SK-N-SH (cell line): ENCODE measurements around the gene BRINP3. TPM values are rescaled to one million over a fixed set of nuclear protein-coding genes. Genes with fewer than 3 reads are reported as not detected.

Experiments
- CTCF ChIA-PET: fragments of 300-600, 350-600 bp; formaldehyde crosslinking; extraction: SDS; loops from one replicate; lab custom pipeline; 2021; lab: Yijun Ruan, JAX
- POLR2A ChIA-PET: fragments of 350-600 bp; sonication (Branson Sonifier 250); formaldehyde crosslinking; extraction: SDS; loops from one replicate; lab custom pipeline; 2020; ENCODE audit warnings: antibody characterized with exemption, inconsistent platforms; lab: Yijun Ruan, JAX
- DNase-seq: peaks from one replicate; pipeline ENCODE4 v3.0.0; 2012
- H2AFZ ChIP-seq: fragments of 200-600 bp; sonication (generic); 2 replicates; pipeline ENCODE4 v1.8.1; 2016; ENCODE audit warnings: antibody characterized with exemption, mild to moderate bottlenecking, low read depth
- H3F3A ChIP-seq: fragments of 200-600 bp; sonication (generic); replicated peaks from 2 replicates; pipeline ENCODE3; 2016; ENCODE audit warnings: antibody characterized with exemption, mild to moderate bottlenecking; ENCODE audit not compliant: insufficient read depth
- H3K27ac ChIP-seq, 2 experiments: fragments of 200-500 bp in 1 of 2; fragments of 200-600 bp in 1 of 2; sonication (Bioruptor generic) in 1 of 2; sonication (generic), shearing (Covaris generic) in 1 of 2; 2 replicates each; pipeline versions ENCODE4 v1.5.1 to v1.6.1; 2014 to 2016; ENCODE audit warnings: low read depth in 2 of 2, inconsistent platforms in 1 of 2, low read length in 1 of 2, mild to moderate bottlenecking in 1 of 2, mixed read lengths in 1 of 2
- H3K27me3 ChIP-seq: fragments of 200-600 bp; sonication (generic), shearing (Covaris generic); 2 replicates; pipeline ENCODE4 v1.6.1; 2016; ENCODE audit warnings: mixed run types; ENCODE audit not compliant: insufficient read depth
- H3K36me3 ChIP-seq, 2 experiments: fragments of 200-500 bp in 1 of 2; fragments of 200-600 bp in 1 of 2; sonication (Bioruptor generic) in 1 of 2; sonication (generic) in 1 of 2; replicated peaks in 1 of 2; 2 replicates each; pipeline versions ENCODE3 to v1.5.1; 2014 to 2016; ENCODE audit warnings: low read length in 1 of 2, mild to moderate bottlenecking in 1 of 2; ENCODE audit not compliant: insufficient read depth in 2 of 2, control insufficient read depth in 1 of 2
- H3K4me1 ChIP-seq, 2 experiments: fragments of 200-500 bp in 1 of 2; fragments of 200-600 bp in 1 of 2; sonication (Bioruptor generic) in 1 of 2; sonication (generic), shearing (Covaris generic) in 1 of 2; 2 replicates each; pipeline versions ENCODE4 v1.5.1 to v1.6.1; 2014 to 2016; ENCODE audit warnings: low read depth in 1 of 2, low read length in 1 of 2, mixed run types in 1 of 2; ENCODE audit not compliant: insufficient read depth in 2 of 2, control insufficient read depth in 1 of 2
- H3K4me2 ChIP-seq: fragments of 200-600 bp; sonication (generic), shearing (Covaris generic); 2 replicates; pipeline ENCODE4 v1.6.1; 2017; ENCODE audit warnings: mixed run types
- H3K4me3 ChIP-seq, 2 experiments: fragments of 200-500 bp in 1 of 2; fragments of 200-600 bp in 1 of 2; sonication (Bioruptor generic) in 1 of 2; sonication (generic), shearing (Covaris generic) in 1 of 2; 2 replicates each; pipeline versions ENCODE4 v1.5.1 to v1.8.1; 2014 to 2016; ENCODE audit warnings: low read depth in 2 of 2, inconsistent platforms in 1 of 2, low read length in 1 of 2, mild to moderate bottlenecking in 1 of 2, mixed read lengths in 1 of 2, moderate library complexity in 1 of 2
- H3K79me2 ChIP-seq: fragments of 200-600 bp; sonication (generic); 2 replicates; pipeline ENCODE4 v1.8.1; 2017; ENCODE audit warnings: mild to moderate bottlenecking; ENCODE audit not compliant: insufficient read depth
- H3K9ac ChIP-seq: fragments of 200-600 bp; sonication (generic); 2 replicates; pipeline ENCODE4 v1.6.1; 2017; ENCODE audit warnings: mixed run types
- H3K9me2 ChIP-seq: fragments of 200-600 bp; sonication (generic); 2 replicates; pipeline ENCODE4 v1.6.1; 2017; ENCODE audit warnings: mixed run types
- H3K9me3 ChIP-seq: fragments of 200-600 bp; sonication (generic); 2 replicates; pipeline ENCODE4 v1.6.1; 2017; ENCODE audit warnings: mixed run types, mild to moderate bottlenecking, moderate library complexity
- H4K20me1 ChIP-seq: fragments of 200-600 bp; sonication (generic); 2 replicates; pipeline ENCODE4 v1.6.1; 2017; ENCODE audit warnings: mild to moderate bottlenecking, mixed run types; ENCODE audit not compliant: insufficient read depth
- ELF1 ChIP-seq: IDR thresholded peaks from 2 replicates; pipeline ENCODE4 v1.4.0; 2012
- FOSL2 ChIP-seq: IDR thresholded peaks from 2 replicates; pipeline ENCODE4 v1.4.0; 2012; ENCODE audit warnings: low read depth, mild to moderate bottlenecking, moderate library complexity, borderline replicate concordance
- FOXJ3 ChIP-seq: sonication (generic); formaldehyde crosslinking; IDR thresholded peaks from 2 replicates; pipeline ENCODE4 v1.5.1; 2020; ENCODE audit warnings: mild to moderate bottlenecking, missing genetic modification reagents
- FOXM1 ChIP-seq: IDR thresholded peaks from 2 replicates; pipeline ENCODE4 v1.4.0; 2012; ENCODE audit warnings: low read depth, mild to moderate bottlenecking
- GABPA ChIP-seq: IDR thresholded peaks from 2 replicates; pipeline ENCODE4 v1.4.0; 2012; ENCODE audit warnings: low read depth, mild to moderate bottlenecking
- NFIC ChIP-seq: IDR thresholded peaks from 2 replicates; pipeline ENCODE4 v1.4.0; 2012; ENCODE audit warnings: borderline replicate concordance
- RCOR1 ChIP-seq: fragments of 150-350 bp; IDR thresholded peaks from 2 replicates; pipeline ENCODE4 v1.6.1; 2017; ENCODE audit warnings: antibody characterized with exemption, low read length
- RFX5 ChIP-seq: IDR thresholded peaks from 2 replicates; pipeline ENCODE4 v1.6.1; 2012; ENCODE audit warnings: mild to moderate bottlenecking, improper control_type of control experiment, low read length
- RXRA ChIP-seq: IDR thresholded peaks from 2 replicates; pipeline ENCODE4 v1.4.0; 2012; ENCODE audit warnings: low read depth, mild to moderate bottlenecking, borderline replicate concordance
- SMC3 ChIP-seq: IDR thresholded peaks from 2 replicates; pipeline ENCODE4 v1.6.1; 2012; ENCODE audit warnings: low read depth, low read length, improper control_type of control experiment
- TCF12 ChIP-seq: IDR thresholded peaks from 2 replicates; pipeline ENCODE4 v1.4.0; 2012
- TEAD4 ChIP-seq: IDR thresholded peaks from 2 replicates; pipeline ENCODE4 v1.4.0; 2012; ENCODE audit warnings: mild to moderate bottlenecking, borderline replicate concordance; ENCODE audit not compliant: insufficient read depth
- YY1 ChIP-seq: IDR thresholded peaks from 2 replicates; pipeline ENCODE4 v1.4.0; 2012; ENCODE audit warnings: low read depth, mild to moderate bottlenecking
- WGBS: methylation state at CpG from one replicate; pipeline ENCODE4 v1.1.6; 2017; ENCODE audit warnings: low lambda C conversion rate; 5-methylcytosine and 5-hydroxymethylcytosine counted together
- polyA plus RNA-seq, 3 experiments: library from polyadenylated mRNA; depleted of rRNA; stranded (reverse); fragments of >200 nt; gene quantifications; 2 replicates each; pipeline ENCODE4 v1.2.3, GENCODE V29; 2012
- TF ChIP-seq, protein P1 (sequence below): IDR thresholded peaks from 2 replicates; pipeline ENCODE4 v1.6.1; 2012; ENCODE audit warnings: mild to moderate bottlenecking, low read depth, low read length, moderate library complexity
- TF ChIP-seq, protein P2 (sequence below): fragments of 200-600 bp; sonication (generic); IDR thresholded peaks from 2 replicates; pipeline ENCODE4 v1.6.1; 2017; ENCODE audit warnings: antibody characterized with exemption, mild to moderate bottlenecking, moderate library complexity
- TF ChIP-seq, protein P3 (sequence below): IDR thresholded peaks from 2 replicates; pipeline ENCODE4 v1.4.0; 2012; ENCODE audit warnings: low read depth

Gene BRINP3
- polyA plus RNA-seq, 1 of the 3 experiments (the other 2 are of a cell fraction): not detected

DNA sequence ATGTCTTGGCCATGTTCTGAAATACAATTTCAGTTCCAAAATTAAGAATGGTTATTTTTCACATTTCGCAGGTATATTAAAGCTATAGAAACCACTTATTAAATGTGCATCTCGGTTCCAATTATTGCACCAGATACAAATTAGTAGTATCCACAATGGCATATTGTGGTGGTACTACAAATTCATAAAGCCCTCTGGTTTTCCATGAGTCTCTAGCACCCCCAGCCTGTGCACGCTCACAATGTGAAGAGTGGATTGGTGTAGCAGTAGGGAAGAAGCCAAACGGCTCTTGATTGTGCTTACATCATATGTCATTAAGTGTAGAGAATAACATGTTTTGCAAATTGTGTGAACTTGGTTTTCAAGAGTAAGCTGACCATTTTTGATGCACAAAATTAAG is 1.9 kb upstream of the BRINP3 start:
- no peak overlapping the region for H3K27ac ChIP-seq
- peaks cover 4% of the 10 kb centered on the region for H3F3A ChIP-seq
- WGBS: 51% methylated on average over 4 of the region's 4 CpGs
- DNase-seq: no peak
- peaks cover 0 to 6% of the 10 kb centered on the region in 2 experiments; a peak in 2 of 4 replicates for H3K4me1 ChIP-seq
- H3K79me2 ChIP-seq: no peaks in the 10 kb centered on the region
- H3K4me2 ChIP-seq: no peak overlapping the region
- CTCF ChIA-PET: interaction anchor here (1.0 to 1.2 kb wide), 2 partner anchors 11 to 19 kb away, joined by 3 read pairs; no protein-coding TSS in a partner anchor
- TF ChIP-seq TEAD4 (no peak), ELF1 (no peak), FOXJ3 (CRISPR knock-in tag) (no peak), RFX5 (no peak), SMC3 (no peak), FOXM1 (no peak), TCF12 (no peak), YY1 (no peak), GABPA (no peak), FOSL2 (no peak), RCOR1 (no peak), NFIC (no peak), RXRA (no peak)
- TF ChIP-seq, protein P1, sequence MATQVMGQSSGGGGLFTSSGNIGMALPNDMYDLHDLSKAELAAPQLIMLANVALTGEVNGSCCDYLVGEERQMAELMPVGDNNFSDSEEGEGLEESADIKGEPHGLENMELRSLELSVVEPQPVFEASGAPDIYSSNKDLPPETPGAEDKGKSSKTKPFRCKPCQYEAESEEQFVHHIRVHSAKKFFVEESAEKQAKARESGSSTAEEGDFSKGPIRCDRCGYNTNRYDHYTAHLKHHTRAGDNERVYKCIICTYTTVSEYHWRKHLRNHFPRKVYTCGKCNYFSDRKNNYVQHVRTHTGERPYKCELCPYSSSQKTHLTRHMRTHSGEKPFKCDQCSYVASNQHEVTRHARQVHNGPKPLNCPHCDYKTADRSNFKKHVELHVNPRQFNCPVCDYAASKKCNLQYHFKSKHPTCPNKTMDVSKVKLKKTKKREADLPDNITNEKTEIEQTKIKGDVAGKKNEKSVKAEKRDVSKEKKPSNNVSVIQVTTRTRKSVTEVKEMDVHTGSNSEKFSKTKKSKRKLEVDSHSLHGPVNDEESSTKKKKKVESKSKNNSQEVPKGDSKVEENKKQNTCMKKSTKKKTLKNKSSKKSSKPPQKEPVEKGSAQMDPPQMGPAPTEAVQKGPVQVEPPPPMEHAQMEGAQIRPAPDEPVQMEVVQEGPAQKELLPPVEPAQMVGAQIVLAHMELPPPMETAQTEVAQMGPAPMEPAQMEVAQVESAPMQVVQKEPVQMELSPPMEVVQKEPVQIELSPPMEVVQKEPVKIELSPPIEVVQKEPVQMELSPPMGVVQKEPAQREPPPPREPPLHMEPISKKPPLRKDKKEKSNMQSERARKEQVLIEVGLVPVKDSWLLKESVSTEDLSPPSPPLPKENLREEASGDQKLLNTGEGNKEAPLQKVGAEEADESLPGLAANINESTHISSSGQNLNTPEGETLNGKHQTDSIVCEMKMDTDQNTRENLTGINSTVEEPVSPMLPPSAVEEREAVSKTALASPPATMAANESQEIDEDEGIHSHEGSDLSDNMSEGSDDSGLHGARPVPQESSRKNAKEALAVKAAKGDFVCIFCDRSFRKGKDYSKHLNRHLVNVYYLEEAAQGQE: no peak
- TF ChIP-seq, protein P2, sequence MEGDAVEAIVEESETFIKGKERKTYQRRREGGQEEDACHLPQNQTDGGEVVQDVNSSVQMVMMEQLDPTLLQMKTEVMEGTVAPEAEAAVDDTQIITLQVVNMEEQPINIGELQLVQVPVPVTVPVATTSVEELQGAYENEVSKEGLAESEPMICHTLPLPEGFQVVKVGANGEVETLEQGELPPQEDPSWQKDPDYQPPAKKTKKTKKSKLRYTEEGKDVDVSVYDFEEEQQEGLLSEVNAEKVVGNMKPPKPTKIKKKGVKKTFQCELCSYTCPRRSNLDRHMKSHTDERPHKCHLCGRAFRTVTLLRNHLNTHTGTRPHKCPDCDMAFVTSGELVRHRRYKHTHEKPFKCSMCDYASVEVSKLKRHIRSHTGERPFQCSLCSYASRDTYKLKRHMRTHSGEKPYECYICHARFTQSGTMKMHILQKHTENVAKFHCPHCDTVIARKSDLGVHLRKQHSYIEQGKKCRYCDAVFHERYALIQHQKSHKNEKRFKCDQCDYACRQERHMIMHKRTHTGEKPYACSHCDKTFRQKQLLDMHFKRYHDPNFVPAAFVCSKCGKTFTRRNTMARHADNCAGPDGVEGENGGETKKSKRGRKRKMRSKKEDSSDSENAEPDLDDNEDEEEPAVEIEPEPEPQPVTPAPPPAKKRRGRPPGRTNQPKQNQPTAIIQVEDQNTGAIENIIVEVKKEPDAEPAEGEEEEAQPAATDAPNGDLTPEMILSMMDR: no peak
- TF ChIP-seq, protein P3, sequence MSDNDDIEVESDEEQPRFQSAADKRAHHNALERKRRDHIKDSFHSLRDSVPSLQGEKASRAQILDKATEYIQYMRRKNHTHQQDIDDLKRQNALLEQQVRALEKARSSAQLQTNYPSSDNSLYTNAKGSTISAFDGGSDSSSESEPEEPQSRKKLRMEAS: no peak
- no peaks in the 10 kb centered on the region for H4K20me1 ChIP-seq
- H3K36me3 ChIP-seq: no peaks in the 10 kb centered on the region
- no peak overlapping the region for H2AFZ ChIP-seq
- H3K4me3 ChIP-seq: peak overlapping the region in 1 of 2 experiments; percentile 56; a peak in 1 of 4 replicates
- H3K9ac ChIP-seq: no peak overlapping the region
- POLR2A ChIA-PET: no interaction called here
- H3K9me2 ChIP-seq: no peaks in the 10 kb centered on the region
- no peaks in the 10 kb centered on the region for H3K9me3 ChIP-seq
- no peaks in the 10 kb centered on the region for H3K27me3 ChIP-seq
